Stimulated activated CD4-positive, alpha-beta T cell treated with anti-CD3 and anti-CD28 coated beads, TNF-alpha, amount 100 ng/mL, for 24 hours (primary cell): Measurements from ENCODE around the gene AKAP13.

ENCODE experiments used
- DNase-seq, 3 experiments: peaks; one replicate each; pipeline ENCODE4 v3.0.0-alpha.2; 2020; ENCODE audit warnings: low read depth in 3 of 3

Gene AKAP13

DNA sequence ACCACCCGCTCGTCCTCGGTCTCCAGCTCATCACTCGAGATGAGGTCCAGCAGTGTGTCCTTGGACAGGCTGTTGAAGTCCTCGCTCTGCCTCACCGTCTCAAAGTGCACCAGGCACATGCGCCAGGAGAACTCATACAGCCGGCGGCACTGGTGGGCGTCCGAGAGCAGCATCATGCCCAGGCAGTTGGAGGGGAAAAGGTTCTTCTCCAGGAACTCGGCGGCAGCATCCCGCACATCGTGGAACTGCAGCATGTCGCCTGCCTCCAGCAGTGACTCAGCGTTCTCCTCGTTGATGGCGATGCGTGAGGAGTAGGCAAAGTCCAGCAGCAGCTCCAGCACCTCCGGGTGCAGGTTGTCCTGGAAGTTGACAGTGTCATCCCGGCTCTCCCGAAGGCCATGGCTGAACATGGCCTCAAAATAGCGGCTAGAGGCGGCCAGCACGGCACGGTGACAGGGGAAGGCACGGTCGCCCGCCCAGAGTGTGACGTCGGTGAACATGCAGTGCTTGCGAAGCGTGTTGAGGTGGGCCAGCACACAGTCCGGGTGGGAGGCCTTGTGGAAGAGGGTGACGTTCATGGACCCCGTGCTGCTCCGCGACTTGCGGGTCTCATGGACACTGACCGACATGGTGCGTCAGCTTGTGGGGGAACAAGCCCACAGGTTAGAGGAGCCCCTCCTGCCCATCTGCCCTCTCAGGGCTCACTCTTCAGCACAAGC lies 388.9 kb downstream of the AKAP13 start:
- no peak for DNase-seq

DNA sequence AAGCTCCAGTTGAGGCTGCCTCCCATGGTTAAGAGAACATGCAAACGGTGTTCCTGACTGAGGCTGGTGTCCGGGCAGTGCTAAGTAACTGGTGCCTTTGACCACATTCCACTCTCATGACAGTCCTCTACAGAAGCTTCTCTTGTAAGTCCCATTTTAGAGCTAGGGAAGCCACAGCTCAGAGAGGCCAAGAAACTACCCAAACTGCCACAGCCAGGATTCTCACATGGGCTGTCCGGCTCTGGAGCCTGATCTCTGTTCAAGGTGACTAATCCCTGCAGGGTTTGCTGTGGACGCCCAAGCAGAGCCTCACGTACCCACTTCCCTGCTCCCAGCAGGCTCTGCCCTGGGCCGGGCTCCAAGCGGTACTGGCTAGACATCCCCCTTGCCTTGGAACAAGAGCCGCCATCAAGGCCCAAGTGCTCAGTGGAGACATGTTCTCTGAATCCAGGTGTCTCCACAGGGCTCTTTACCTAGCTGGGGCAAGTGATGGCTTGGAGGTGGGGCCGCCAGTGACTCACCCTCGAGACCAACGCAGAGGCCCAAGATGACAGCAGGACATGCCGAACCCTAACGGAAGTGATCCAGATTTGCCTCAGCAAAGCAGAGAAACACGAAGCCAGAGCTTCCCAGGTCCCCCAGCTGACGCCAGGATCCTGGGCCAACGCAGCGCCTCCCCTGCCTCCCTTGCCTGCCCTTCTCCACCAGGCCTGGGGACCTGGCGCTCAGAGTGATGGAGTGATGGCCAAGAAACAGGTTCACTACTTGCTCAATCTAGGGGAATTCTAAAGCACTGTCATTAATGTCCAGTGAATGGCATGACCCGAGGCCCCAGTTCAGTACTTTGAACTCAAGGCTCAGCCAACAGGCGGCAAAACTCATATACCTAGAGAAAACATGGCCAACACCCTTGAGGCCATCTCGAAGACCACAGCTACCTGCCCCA lies 390.0 kb downstream of the AKAP13 start:
- no peak for DNase-seq

DNA sequence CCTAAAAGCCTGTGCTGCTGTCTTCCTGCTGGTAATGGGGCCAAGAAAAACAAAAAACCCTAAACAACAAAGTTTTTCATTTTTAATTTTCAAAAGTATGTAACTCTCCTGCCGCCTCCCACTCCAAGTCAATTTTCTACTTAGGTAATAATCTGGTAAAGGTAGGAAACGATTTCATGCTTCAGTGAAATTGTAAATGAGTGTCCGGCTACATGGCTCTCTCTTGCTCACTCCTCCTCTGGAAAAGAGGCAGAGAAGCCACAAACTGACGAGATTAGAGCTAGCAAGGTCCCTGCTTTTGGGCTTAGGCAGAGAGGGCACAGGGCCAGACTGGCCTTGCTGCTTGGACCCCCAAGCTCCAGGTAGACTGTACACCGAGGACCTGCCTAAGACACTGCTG lies 390.9 kb downstream of the AKAP13 start:
- DNase-seq: no peak

DNA sequence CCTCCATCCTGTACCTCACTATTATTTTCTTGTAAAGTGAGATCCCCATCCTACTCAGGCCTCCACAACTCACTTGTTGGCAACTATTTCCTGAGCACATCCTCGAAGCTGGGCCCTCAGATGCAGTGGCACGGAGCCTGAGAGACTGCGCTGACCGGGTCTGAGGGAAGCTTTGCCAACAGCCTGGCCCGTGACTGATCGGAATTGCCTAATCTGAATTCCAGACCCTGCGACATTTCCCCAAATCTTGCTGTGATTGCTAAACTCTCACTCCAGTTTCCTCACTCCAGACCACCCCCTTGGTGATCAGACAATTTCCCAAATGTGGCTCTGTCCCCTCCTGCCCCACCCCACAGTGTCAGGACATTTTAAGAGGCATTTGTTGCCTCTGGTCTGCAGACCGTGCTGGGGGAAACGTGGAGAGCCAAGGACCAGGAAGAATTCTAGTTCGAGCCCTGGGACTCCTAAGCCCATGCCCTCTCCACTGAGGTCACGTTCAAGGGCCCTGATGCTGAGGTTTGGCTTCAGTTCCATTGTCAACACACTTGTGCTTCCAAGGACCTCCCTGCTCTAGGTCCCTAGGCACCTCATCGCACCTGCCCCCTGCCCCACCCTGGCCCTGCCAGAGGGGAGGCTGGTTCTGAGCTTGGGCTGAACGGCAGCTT lies 391.5 kb downstream of the AKAP13 start:
- no peak for DNase-seq

DNA sequence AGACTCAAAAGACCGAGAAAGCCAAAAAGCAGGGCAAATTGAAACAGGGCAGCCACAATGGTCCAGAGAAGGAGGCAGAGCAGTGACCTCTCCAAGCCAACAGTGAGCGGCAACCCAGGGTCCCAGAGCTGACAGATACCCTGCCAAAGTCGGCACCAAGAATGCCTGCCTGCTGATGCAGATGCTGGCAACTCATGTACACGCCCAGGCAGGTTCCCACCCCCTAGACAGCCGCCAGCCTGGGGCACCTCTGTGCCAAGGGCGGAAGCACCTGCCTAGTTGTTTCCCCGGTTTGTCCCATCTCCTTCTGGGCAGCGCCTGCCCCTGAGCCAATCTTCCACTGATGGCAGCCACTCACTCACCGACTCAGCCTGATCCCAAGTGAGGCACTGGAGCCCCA lies 392.3 kb downstream of the AKAP13 start:
- DNase-seq: no peak

DNA sequence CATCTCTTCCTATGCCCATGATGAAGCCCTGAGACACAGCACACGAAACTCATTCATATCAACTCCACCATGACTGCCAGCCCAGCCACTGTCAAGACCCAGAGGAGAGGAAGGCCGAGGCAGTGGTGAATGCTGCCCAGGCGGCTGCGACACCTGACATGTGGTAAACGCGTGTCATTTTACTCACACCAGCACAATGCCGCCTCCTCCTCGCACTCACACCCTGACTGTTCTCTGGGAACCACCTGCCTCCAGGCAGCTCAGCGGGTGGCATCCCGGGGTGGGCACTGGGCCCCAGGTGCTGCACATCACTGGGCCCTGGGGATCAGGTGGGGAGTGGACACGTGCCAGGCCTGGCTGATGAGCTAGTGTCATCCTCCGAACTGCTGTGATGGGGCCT lies 392.8 kb downstream of the AKAP13 start:
- DNase-seq: no peak

DNA sequence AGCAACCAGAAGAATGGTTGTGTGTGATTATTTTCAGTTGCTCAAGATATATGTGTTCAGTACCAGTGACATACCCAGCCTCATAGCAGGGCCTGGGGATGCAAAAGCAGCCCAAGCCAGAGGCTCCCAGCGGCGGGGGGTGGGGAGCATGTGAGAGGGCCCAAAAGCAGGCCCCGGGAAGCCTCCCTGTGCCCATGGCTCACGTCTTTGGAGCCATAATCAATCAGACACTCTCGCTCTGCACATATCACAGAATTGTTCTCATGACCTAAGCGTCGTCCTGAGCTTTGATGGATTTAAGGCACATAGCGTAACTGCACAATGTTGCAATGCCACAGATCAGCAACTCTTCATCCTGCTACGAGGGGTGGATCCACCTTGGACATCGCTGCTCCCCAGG lies 393.6 kb downstream of the AKAP13 start:
- DNase-seq: no peak

DNA sequence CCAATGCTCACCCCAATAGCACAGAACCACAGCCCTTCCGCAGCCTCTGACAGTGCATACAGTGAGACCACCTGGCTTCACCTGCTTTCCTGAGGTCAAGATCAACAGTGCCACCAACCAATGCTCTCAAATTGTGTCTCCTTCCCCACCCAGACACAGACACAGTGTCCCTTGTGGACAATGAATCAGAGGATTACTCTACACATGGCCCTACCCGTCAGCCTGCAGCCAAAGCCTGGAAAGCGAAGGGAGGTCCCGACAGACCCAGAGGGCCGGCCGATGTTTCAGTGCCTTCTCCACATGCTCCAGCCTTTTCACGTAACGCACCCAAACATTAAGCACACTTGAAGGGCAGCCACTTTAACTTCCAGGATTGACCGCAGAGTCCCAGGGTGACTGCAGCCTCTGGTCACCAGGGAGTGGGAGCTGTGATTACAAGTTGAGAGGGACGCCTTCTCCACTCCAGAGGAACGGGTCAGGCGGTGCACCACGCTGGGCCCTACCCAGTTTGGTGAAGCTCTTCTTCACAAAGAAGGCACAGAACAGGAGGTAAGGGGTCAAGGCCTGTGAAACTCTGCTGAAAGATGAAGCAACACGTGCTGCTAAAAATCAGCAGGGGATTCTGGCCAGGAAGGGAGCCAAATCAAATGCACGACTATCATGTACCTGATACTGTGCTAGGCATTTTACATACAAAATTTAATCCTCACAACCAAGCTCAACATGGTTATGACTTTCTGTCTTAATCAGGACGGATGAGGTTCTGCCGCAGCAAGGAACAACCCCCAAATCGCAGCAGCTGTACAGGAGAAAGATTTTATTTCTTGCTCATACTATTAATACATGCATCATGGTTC lies 397.1 kb downstream of the AKAP13 start:
- no peak for DNase-seq

DNA sequence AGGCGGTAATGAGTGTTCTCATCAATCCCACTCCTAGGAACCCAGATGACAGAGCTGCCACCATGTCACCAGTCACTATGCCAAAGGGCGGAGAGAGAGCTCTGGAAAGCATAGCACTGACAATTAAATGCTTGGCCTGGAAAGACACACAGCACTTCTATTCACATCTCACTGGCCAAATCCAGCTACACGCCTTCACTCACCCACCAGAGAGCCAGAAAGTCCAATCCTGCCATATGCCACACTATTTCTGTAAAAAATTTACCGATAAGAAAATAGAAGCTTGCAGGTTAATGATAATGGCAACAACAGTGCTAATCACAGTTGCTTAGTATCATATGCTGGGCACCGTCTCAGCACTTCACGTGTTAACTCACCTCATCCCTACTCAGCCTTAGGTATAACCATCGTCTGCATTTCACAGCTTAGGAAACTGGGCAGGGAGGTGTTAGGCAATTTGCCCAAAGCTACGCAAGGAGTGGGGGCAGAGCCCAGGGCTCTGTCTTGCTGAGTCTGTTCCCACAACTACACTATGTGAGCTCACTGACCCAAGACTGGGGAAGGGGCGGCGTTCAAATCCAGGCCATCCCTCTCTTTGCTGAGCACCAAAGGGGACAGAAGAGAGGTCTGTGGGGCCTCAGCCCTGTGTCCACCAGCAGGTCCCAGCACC lies 397.8 kb downstream of the AKAP13 start:
- no peak for DNase-seq

DNA sequence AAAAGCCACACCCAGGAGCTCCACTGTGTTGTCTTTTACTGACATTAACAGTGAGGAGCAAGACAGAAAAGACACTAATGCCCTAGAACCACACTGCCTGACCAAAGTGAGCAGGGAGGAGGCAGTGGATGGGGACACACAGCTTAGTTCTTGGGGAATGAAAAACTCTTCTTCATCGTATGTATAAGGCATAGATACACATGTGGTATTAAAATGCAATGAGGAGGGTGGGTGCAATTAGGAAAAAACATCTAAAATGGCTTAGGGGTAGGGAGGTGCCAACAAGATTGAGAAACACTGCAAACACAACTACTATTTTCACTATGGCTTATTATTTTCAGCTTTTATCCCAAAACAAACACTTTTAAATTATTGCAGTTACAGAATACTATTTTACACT lies 398.8 kb downstream of the AKAP13 start:
- DNase-seq: no peak

DNA sequence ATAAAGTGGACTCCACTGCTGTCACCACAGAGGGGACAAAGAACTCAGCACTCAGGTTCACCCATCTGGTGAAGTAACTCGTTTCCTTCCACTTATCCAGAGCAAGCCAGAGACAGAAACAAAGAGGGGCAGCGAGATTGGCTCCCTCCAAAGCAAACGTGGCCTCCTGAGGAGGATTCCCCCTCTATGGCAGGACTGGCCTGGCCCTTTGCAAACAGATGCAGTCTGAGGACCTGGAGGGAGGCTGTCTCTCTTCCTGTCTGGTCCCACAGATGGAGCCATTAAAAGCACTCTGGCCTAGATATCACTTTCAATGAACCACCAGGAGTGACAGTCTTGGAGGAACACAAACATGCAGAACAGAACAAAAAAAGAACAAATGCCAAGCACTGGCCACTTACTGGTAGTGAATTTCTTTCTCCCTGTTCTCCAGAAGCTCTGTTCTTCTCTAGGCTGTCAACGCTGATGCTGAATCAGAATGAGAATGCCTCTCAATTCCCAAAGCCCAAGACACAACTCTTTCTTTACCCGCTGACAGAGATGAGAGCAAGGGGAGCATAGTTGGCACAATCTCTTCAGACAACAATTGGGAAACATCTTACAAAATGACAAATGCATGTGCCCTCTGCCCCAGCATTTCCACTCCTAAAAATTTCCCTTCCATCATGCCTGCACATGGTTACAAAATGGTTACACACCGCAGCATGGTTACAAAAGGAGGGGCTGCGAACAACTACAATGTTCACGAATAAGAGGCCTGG lies 400.0 kb downstream of the AKAP13 start:
- no peak for DNase-seq

DNA sequence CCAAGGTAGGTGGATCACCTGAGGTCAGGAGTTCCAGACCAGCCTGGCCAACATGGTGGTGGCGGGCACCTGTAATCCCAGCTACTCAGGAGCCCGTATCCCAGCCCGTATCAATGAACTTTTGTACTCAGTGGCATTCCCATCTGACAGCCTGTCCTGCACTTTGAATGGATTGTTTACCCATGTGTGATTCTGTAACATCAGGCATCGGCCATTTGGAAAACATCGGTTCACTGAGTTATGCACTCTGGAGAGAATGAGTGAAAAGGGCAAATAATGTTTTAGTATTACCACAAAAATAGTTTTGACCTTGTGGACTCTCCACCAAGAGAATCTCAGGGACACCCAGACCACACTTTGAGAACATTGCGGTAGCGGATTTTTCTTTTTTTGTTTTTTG lies 400.7 kb downstream of the AKAP13 start:
- DNase-seq: no peak

DNA sequence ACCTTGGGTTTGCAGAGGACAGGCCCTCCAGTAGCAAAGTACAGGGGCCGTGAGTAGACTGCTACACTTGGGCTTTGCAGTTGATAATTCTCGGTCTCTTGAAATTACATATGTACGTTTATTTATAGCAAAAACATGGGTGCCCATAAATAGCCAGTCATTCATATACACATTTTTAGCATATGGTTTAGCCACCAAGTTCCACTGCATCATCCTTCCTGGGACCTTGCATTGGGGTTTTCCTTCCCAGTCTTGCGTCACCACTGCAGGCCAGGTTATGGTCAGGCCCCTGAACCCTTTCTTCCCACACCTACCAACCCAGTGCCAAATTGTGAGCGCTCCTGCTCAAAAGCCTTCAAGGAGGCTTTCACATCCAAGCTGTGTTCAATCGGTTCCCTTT lies 401.7 kb downstream of the AKAP13 start:
- no peak for DNase-seq

DNA sequence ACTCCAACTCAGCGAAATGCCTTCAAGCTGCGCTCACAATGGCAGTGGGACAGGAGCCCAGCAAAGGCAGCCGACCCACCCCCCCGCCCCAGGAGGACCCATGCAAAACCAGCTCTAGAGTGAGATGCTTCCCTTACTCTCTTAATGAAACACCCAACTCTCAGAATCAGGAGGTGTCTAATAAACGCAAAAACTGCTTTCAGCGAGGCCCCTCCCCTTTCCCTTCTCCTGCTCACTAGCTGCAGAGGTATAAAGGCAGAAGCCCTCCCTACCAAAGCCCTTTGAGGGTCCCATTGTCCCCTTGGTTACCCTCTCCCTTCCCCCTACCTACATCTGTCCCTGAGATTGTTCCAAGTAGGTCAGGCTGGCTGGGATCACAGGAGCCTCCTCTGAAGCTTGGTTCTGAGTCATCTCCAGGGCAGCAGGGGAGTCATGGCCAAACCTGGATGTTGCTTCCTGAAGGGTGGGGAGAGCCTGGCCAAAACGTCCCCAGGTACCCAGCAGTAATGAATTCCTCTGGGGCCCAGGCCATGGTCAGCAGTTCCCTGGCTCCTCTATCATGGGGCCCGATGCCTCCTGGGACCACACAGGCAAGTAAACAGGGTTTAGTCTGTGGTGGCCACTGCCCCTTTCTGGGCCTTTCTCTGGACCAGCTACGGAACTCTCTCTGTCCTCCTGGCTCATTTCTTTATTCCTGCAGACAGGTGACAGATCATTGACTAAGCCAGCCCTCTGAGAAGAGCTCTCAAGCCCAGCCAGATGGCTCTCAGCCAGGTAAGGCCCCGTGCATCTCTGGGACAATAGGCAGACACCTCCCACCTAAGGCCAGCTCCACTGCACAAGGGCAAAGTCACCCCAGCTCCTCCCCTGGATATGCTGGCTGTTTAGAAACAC lies 405.7 kb downstream of the AKAP13 start:
- DNase-seq: no peak

DNA sequence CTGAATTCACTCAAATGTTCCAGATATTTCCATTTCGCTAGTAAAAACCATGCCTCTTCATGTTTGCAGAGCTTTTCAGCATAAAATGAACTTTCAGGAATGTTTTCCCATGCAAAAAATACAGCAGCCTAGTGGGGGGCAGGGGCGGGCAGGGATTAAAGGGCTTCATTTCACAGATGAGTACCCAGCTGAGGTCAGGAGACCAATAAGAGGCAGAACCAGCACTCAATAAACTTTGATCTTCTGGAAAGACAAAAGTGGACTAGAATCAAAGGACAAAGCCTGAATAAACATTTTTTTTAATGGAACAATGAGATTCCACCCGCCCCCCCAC lies 406.3 kb downstream of the AKAP13 start:
- no peak for DNase-seq

DNA sequence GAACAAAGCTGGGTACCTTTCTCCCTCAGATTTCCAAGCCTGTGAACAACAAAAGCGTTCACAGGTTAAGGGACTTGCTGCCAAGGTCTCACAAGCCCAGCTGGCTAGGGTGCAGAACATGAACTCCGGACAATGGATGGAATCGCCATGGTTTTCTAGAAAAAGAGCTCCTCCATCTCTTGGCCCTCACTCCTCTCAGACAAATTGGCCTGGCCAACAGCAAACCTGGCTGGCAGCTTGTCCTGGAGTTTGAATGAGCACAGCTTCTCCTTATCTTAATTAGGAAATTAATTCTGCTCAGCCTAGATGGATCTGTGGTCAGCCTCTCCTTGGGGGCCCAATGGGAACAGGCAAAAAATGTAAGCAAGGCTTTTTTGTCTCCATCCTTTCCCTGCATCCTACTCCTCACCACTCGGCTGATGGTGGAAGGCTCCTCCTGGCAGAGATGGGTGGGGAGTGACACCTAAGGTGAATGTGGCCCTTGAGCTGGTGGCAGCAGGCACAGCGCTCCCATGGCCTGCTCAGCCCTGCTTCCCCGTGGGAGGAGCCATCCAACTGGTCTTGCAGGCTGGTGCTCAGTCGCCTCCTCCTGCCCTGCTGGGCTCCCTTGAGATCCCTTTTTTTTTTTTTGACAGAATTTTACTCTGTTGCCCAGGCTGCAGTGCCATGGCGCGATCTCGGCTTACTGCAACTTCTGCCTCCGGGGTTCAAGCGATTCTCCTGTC lies 408.5 kb downstream of the AKAP13 start:
- DNase-seq: no peak

DNA sequence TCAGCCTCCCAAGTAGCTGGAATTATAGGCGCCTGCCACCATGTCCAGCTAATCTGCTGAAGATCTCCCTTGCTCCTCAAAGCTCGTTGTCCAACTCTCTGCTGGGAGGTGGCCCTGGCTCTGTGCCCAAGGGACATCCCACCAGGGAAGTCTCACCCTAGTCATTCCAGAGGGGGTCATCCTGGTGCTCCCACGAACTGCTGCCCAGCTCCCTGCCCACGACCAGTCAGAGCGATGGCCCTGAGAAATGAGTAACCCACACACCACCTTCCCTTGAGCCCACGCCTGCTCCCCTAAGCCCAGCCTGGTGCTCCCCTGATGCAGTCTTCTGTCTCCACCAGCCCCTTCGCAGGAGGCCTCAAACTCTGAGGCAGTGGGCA lies 409.1 kb downstream of the AKAP13 start:
- no peak for DNase-seq

DNA sequence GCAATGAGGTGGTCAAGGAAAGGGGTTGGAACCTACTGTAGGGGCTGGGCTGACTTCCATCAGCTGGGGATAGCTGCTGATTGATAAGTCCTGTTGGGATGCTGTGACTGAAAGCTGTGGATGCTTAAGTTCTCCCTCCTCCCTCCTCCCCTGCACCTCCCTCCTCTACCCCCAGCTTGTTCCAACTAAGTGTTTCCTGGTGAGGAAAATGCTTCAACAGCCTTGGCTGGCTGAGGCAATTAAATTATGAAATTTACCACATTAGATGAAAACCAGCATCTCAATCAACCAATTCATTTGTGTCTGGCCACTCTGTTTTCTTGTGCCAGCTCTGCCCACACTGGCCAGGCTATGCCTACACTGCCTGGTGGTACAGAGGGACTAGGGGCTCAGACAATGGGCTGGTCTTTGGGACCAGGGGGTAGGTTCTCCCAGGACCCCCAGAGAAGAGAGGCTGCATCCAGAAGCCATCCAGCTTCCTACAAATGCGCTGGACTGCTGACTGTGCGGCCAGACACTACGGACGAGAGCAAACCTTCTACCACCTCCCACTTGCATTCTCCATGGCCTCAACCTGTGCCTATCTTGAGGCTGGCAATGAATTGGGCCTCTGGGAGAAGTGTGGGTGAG lies 411.8 kb downstream of the AKAP13 start:
- DNase-seq: no peak
